Bone marrow (tissue), 2 donors: ENCODE data around the gene ADAM12.

Experiments
- DNase-seq, 2 donors: peaks; one replicate each; lab custom pipeline; 2025; lab: John Stamatoyannopoulos, UW

ADAM12 gene

DNA sequence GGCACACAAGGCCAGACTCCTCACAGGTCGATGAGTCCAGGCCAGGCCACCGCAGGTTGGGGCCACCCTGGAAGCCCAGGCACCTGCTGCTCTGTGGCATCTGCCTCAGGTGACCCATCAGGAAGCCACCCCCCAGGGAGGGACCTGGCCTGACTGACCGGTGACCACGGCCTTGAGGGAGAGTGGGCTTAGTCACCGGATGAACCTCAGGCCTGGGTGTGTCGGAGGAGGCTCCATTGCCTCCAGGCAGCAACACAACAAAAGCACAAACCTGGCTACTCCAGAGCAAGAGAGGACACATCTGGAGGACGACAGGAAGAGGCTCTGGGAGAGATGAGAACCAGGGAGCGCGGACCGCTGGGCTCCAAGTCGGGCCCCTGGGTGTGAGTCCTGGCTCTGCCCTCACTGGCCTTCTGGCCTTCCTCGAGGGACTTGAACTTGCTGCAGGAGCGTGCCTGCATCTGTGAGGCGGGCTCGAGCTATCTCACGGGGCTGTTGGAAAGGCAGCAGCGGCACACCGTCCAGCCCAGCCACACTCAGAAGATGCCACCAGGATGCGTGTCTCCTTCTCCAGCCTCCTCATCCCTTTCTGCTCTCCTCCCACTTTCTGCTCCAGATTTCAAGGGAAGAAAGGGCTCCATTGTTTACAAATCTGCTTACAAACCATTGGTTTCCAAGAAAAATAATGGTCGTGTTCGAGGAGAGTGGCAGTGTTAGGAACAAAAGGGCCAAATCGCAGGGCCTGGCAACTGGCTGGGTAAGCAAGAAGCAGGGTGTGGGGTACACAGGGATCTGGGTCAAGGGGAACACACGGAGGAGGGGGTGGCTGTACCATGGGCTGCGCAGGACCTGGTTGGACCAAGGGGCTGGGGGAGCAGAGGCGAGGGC lies 152.9 kb downstream of the ADAM12 start:
- DNase-seq, result no peak

- DNase-seq, result no peak
These were observed 153.6 kb downstream of the ADAM12 start for GRCh38 chr10:126234630-126235029.

DNA sequence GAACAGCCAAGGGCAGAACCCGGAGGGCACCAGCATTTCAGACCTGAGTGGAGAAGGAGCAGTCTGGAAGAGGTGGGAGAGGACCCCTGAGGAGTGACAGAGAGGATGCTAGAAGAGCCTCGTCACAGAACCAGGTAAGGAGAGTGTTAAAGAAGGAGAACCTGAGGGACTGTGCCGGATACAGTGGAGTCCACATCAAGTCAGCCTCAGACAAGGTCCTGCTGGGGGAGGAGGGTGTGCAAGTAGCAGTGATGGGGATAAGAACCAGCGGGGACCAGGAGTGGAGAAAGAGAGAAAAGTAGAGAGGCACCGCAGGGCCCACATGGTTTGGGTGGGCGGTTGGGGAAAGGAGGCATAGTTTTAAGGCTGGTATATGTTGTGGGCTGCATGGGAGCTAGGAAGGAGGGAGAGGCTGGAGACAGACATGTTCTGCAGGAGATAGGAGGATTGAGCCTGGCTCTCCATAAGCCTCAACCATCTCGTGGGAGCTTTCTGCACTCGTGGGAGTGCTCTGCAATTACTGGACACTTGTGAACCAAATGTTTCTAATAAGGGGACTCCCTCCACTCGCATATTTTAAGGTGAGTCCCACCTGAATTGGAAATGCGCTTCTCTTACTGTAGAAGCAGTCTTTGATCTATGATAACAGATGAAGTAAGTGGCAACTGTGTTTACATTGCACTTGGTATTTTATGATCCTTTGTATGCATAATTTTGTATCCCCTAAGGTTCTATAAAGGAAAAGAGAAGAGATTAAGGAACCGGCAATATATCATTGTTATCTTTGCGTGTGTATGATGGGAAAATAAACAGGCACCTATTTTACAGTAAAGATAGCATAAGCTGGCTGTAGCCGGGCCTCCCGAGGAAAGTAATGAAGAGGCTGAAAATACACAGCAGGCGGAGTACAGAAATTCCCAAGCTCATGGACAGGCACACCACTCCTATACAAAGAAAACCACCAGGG lies 154.8 kb downstream of the ADAM12 start:
- no peak for DNase-seq

GRCh38 chr10:126230587-126230986 lies 157.7 kb downstream of the ADAM12 start:
- no peak for DNase-seq

- no peak for DNase-seq
These were observed 158.6 kb downstream of the ADAM12 start for GRCh38 chr10:126229686-126230085.

DNA sequence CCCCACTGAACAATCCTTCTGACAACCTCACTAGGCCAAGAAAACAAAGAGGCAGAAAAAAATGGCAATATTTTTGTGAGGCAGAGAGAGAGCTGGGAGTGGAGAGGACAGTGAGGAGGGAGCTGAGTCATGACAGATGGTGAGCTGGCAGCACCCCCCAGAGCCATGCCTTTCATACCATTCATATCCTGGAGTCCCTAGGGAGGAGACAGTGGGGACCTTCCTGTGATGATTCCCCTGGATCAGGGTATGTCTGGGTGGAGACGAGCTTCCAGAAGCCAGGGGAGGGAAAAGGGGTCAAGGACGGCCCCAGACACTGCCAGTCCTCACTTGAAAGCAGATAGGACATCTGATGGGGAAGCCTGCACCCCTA lies 160.5 kb downstream of the ADAM12 start:
- no peak for DNase-seq

DNA sequence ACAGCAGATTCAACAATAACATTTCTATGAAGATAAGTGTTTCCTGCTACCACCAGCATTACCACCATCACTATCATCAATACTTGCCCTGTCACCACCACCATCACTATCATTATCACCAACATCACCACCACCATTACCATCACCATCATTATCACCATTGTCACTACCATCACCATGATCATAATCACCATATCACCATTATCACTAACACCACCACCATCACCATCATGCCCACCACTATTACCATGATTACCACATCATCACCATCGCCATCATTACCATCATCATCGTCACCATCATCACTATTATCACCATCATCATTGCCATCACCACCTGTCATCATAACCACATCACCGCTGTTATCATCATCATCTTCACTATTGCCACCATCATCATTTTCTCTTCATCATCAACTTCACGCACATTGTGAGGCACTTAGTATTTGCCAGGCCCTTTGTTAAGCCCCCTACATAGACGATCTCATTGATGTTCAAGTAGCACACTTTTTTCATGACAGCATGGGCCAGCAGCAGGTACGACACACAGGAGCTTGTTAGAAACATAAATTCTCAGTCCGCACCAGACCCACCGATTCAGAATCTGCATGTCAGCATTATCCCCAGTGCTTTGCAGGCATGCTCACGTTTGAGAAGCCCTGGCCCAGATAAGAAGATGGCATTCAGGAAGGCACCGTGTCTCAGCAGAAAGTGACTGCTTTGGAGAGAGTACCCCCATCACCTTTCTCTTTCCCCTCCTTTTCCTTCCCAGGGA lies 161.1 kb downstream of the ADAM12 start:
- no peak for DNase-seq

DNA sequence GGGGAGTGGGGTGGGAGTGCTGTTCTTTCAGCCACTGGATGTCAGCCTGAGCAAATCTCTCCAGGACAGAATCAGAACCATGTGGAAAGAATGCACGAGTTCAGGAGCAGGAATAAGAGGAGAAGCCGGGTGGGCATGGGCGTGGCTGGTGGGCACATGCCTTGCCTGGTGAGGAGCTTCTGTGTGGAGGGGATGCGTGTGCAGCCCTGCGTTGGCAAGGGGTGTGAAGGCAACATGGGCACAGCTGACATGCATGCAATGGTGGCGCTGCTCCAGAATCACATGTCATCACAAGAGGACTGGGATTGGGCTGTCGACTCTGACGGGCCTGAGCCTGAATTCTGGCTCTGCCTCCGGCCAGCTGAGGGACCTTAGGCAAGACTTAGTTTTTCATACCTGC lies 162.1 kb downstream of the ADAM12 start:
- DNase-seq, result no peak

DNA sequence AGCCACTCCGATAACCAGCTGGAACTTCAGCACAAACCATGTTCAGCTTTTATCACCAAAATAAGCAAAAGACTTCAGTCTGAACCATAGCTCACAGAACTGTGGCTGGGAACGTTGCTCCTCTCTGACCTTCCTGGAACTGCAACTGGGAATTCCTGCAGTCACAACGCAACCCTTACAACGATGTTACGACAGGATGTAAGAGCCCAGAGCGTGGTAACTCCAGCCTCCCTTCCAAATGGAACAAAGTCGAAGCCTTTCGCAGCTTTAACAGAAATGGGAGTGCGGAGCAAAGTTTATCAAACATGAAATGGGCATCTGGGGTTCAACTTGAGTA lies 162.6 kb downstream of the ADAM12 start:
- DNase-seq, result no peak

- no peak for DNase-seq
These were observed 163.2 kb downstream of the ADAM12 start for GRCh38 chr10:126224967-126225671.

DNA sequence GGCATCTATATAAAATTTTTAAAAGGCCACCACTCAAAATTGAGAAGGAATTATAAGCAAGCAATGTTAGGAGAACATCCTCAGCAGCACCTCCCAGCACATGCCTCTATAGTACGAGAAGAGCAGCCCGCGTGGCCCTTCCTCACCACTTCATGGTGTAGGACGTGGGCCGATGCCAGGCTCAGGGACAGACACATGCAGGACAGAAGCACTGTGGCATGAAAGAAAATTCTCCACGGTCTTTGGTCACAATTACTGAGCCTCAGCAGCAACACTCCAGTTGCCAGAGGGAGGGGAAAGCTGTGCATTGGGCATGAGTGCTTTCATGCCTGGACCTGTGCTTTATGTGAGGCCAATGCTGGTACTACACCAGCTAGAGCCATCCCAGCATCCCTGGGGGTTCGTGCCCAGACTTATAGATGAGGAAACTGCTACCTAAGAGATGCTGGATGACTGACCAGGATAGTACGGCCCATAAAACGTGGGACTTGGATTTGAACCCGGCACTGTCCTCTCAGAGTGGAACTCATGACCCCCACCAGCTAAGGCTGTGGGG lies 164.7 kb downstream of the ADAM12 start:
- no peak for DNase-seq

DNA sequence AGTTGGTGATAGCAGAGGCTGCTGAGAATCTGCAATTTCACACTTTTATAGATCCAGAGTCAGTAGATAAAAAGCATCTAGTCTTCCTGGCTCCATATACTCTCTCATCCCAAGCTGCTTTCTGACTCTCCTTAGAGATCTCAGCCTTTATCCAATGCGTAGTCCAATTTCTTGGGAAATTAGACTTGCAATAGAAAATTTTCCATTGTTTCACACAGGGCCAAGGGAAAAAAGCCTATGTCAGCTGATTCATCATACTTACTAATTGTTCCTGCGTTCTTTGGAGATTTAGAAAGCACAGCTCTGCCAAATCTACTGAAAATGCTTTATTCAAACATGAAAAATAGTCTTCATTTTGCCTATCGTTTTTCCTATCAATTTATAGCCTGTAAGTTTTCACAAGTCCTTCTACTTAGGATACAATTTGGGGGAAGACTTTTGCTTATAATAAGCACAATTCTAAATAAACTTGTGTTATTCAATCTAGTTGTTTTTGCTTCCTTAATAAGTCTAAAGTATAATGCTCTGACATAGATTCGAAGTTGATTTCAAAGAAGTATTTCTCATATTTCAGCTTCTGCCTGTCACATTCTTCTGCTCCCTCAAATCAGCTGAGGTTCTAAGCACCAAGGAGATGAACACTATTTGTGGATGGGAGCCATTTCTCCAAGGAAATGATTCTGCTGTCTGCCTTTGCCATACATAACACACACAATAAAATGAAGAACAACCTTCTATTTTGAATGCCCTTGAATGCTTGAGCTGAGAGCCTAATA lies 165.4 kb downstream of the ADAM12 start:
- DNase-seq, result no peak

GRCh38 chr10:126221874-126222273 lies 166.4 kb downstream of the ADAM12 start:
- no peak for DNase-seq

GRCh38 chr10:126218778-126219649 lies 169.3 kb downstream of the ADAM12 start:
- no peak for DNase-seq

DNA sequence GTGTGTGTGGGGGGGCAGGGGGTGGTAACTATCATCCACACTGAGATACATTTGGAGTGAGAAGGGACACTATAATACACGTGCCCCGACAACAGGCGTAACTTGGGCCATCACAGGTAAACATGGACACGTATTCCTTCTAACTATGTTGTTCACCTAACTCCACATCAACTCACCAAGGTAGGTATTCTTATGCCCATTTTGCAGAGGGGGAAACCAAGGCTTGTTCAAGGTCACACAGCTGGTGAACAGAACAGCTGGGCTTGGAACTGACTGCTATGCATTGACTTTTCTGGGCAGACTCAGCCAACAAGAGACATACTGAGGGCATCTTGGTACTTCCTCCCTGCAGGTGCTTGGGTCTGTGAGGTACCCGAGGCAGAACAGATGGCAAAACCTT lies 170.1 kb downstream of the ADAM12 start:
- no peak for DNase-seq

GRCh38 chr10:126216632-126216961 lies 171.7 kb downstream of the ADAM12 start:
- DNase-seq, result no peak

DNA sequence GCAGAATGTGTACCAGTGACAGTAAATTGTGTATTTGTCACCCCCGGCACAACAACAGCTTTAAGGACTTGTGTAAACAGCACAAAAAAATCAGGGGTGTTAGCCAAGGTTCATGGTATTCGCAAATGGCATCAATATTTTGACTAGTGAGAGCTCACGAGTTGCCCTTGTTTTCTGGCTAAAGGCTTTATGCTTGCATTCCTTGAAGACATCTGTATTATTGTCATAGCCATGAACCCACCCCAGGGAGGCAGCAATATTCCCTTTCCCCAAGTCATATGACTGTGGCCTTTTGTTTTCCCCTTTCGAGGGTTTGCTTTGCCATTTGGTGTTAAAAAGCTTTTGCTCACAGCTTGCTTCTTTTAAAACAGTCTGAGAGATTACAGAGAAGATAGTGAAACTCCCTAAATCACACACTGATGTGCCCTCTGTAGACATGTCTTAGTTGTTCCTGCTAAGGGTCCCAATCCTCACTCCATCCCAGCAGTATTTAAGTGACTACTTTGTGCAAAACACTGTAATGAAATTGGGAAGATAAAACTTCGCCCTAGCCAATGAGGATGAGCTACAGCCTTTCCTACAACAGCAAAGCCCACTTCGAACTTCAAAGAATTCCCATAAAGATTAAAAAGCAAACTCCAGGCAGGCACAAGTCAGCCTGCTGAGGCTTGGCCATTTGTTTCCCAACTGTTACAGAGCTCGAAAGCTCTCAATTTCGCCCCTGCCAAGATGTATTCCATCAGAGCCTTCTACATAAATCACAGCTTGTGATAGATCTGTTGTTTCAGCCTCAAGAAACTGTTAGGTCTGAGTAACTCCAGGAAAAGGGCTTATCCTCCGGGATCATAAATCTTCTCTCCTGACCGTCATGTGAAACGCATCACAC lies 172.3 kb downstream of the ADAM12 start:
- DNase-seq, result no peak

GRCh38 chr10:126214679-126215078 lies 173.6 kb downstream of the ADAM12 start:
- no peak for DNase-seq

DNA sequence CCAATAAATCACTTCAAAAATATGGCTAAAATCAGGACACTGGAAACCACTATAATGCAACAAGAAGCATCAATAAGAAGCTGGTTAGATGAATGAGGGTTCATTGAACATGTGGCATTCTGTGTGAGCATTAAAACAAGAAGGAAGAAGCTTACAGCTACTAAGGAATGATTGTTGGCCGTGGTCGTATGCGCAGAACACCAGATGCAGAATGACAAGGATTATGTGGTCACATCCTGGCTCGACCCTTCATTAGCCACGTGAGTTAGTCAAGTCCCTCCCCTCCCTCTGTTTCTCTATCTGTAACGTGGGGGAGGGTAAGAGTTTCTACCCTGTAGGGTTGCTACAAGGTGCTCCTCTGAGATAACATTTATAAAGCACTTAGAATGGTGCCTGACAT lies 174.3 kb downstream of the ADAM12 start:
- DNase-seq, result no peak
